ENCODE data around the gene NMT1. TPM values are rescaled to one million over a fixed set of nuclear protein-coding genes. Genes with fewer than 3 reads are reported as not detected.

NMT1 gene
- total RNA-seq, 1 experiment from 2014 or later: 173 TPM

DNA sequence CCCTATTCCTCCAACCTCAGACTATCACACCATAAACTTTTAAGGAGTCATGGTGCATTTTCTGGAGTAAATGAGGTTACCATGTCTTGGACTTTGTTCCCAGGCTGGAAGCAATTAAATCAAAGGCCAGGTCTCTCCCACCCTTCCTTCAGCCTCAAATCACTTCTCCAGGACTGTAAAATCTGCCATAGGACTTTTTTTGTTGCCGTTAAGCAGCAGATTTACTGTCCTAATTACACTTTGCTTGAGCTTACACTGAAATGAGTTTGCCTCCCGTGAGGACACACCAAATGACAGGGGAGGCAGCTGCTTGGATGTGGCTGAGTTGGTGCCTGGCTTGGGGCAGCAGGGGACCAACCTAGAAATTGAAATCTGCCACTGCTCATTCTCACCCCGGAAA is 24.4 kb upstream of the NMT1 start:
- intact Hi-C loops (cut with micrococcal nuclease): no loop called here
- Histone ChIP-seq H3K9me2 (ENCODE audit: insufficient read depth) (no peaks in the 10 kb centered on the region), H3K4me2 (ENCODE audit: low read length) (no peak overlapping the region), H3K27ac (ENCODE audit: low read depth, low read length) (no peak overlapping the region), H3K27me3 (ENCODE audit: insufficient read depth, low read length) (no peaks in the 10 kb centered on the region), H3K4me1 (ENCODE audit: control insufficient read depth in 1 of 2, insufficient read depth in 2 of 2, low read length in 2 of 2) (no peaks in the 10 kb centered on the region), H2AFZ (ENCODE audit: low read depth, low read length, poor library complexity, severe bottlenecking) (no peak overlapping the region), H3K79me2 (ENCODE audit: insufficient read depth, low read length) (peaks cover 2% of the 10 kb centered on the region; the same call in 1 of the 2 replicates), H3K4me3 (replicated peaks in 1 of 2; ENCODE audit: low read depth in 1 of 2, low read length in 2 of 2) (no peak overlapping the region), H4K20me1 (ENCODE audit: insufficient read depth) (no peaks in the 10 kb centered on the region), H3K9ac (ENCODE audit: low read length) (no peak overlapping the region), H3K9me3 (ENCODE audit: control insufficient read depth in 1 of 2, insufficient read depth in 1 of 2, low read depth in 1 of 2, low read length in 2 of 2) (no peaks in the 10 kb centered on the region), H3K36me3 (ENCODE audit: control insufficient read depth in 1 of 2, insufficient read depth in 2 of 2, low read length in 2 of 2) (peaks cover 0 to 4% of the 10 kb centered on the region in 2 experiments; a peak in 2 of 4 replicates)
- no TSS peak for BruUV-seq (replicated peaks)
- TF ChIP-seq EZH2phosphoT487 (IDR thresholded peaks at IDR 0.05; ENCODE audit: borderline replicate concordance) (no peak), ELF1 (IDR thresholded peaks at IDR 0.05; ENCODE audit: borderline replicate concordance, low read depth) (no peak), SP1 (IDR thresholded peaks at IDR 0.05; ENCODE audit: low read depth) (no peak), POLR2AphosphoS5 (IDR thresholded peaks at IDR 0.05; ENCODE audit: low read depth, low read length) (no peak), POLR2A (IDR thresholded peaks at IDR 0.05; ENCODE audit: borderline replicate concordance, extremely low read depth, insufficient read depth, insufficient read length) (no peak), CBX3 (IDR thresholded peaks at IDR 0.05; ENCODE audit: low read depth) (no peak), FOSL1 (IDR thresholded peaks at IDR 0.05; ENCODE audit: low read depth) (no peak), REST (IDR thresholded peaks at IDR 0.05; ENCODE audit: low read depth) (no peak), CEBPB (IDR thresholded peaks at IDR 0.05; ENCODE audit: low read depth) (no peak), YY1 (IDR thresholded peaks at IDR 0.05; ENCODE audit: extremely low read depth, insufficient replicate concordance, low read depth, low read length) (no peak), TCF7L2 (IDR thresholded peaks at IDR 0.05; ENCODE audit: borderline replicate concordance, extremely low read depth, insufficient read depth, insufficient read length) (no peak), JUND (IDR thresholded peaks at IDR 0.05) (no peak), SRF (IDR thresholded peaks at IDR 0.05; ENCODE audit: low read depth) (no peak), ZFX (IDR thresholded peaks at IDR 0.05) (no peak)
- TF ChIP-seq, protein P1, sequence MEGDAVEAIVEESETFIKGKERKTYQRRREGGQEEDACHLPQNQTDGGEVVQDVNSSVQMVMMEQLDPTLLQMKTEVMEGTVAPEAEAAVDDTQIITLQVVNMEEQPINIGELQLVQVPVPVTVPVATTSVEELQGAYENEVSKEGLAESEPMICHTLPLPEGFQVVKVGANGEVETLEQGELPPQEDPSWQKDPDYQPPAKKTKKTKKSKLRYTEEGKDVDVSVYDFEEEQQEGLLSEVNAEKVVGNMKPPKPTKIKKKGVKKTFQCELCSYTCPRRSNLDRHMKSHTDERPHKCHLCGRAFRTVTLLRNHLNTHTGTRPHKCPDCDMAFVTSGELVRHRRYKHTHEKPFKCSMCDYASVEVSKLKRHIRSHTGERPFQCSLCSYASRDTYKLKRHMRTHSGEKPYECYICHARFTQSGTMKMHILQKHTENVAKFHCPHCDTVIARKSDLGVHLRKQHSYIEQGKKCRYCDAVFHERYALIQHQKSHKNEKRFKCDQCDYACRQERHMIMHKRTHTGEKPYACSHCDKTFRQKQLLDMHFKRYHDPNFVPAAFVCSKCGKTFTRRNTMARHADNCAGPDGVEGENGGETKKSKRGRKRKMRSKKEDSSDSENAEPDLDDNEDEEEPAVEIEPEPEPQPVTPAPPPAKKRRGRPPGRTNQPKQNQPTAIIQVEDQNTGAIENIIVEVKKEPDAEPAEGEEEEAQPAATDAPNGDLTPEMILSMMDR (IDR thresholded peaks at IDR 0.05 in 2 of 3, conservative IDR thresholded peaks at IDR 0.05 in 1 of 3; ENCODE audit: borderline replicate concordance in 1 of 3, insufficient read depth in 1 of 3, low read depth in 2 of 3, low read length in 2 of 3): no peak
- TF ChIP-seq, protein P2, sequence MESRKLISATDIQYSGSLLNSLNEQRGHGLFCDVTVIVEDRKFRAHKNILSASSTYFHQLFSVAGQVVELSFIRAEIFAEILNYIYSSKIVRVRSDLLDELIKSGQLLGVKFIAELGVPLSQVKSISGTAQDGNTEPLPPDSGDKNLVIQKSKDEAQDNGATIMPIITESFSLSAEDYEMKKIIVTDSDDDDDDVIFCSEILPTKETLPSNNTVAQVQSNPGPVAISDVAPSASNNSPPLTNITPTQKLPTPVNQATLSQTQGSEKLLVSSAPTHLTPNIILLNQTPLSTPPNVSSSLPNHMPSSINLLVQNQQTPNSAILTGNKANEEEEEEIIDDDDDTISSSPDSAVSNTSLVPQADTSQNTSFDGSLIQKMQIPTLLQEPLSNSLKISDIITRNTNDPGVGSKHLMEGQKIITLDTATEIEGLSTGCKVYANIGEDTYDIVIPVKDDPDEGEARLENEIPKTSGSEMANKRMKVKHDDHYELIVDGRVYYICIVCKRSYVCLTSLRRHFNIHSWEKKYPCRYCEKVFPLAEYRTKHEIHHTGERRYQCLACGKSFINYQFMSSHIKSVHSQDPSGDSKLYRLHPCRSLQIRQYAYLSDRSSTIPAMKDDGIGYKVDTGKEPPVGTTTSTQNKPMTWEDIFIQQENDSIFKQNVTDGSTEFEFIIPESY (IDR thresholded peaks at IDR 0.05; ENCODE audit: extremely low read depth, insufficient replicate concordance, low read length): no peak
- TF ChIP-seq, protein P3, sequence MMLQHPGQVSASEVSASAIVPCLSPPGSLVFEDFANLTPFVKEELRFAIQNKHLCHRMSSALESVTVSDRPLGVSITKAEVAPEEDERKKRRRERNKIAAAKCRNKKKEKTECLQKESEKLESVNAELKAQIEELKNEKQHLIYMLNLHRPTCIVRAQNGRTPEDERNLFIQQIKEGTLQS (IDR thresholded peaks at IDR 0.05): no peak
- CTCF ChIA-PET: no interaction called here
- POLR2A ChIA-PET: interaction anchor here (1.5 kb wide), 1 partner anchor 10 kb away, joined by 3 read pairs; no protein-coding TSS in a partner anchor
- no peak for ATAC-seq
- DNase-seq (ENCODE audit: low read depth, low spot score): no peak
- RAD21 ChIA-PET (ENCODE audit: low non-redundant PET in 1 of 2, low total read pairs in 2 of 2, uncharacterized antibody in 2 of 2, unreplicated experiment in 2 of 2): no interaction called here

All from HCT116 (cell line).